HepG2 (cell line): ENCODE results near the gene INHBE. TPM values are rescaled to one million over a fixed set of nuclear protein-coding genes. Genes with fewer than 3 reads are reported as not detected.
A peak's percentile ranks its signal among the peaks of the same experiment; 100 is the strongest.

Source experiments
- ATAC-seq: fragments of 200-7000 bp; cut with Tn5 transposase; 3 replicates; pipeline ENCODE4 v1.9.1; 2020; ENCODE audit warnings: mild to moderate bottlenecking, moderate library complexity
- BruUV-seq: library from RNA; stranded (reverse); fragments of 400-500 nt; replicated peaks from 2 replicates; lab custom pipeline; 2021; lab: Mats Ljungman, UMichigan
- CTCF ChIA-PET: fragments of 300-600 bp; formaldehyde crosslinking; extraction: SDS; loops from one replicate; lab custom pipeline; 2021; ENCODE audit warnings: low total read pairs, inconsistent platforms, low intra/inter-chr PET ratio; lab: Yijun Ruan, JAX
- POLR2A ChIA-PET: fragments of 350-600 bp; sonication (Branson Sonifier 250); formaldehyde crosslinking; loops from one replicate; lab custom pipeline; 2020; ENCODE audit warnings: antibody characterized with exemption, inconsistent platforms; lab: Yijun Ruan, JAX
- DNase-seq: peaks from one replicate; pipeline ENCODE4 v3.0.0-alpha.2; 2015; ENCODE audit warnings: low spot score
- FAIRE-seq: peaks from 3 replicates; lab custom pipeline; 2011; peaks lifted over from hg19 to GRCh38; lab: Jason Lieb, UNC
- H2AFZ ChIP-seq: one replicate; pipeline ENCODE4 v1.6.1; 2011; ENCODE audit warnings: low read length, inconsistent platforms
- H3K27ac ChIP-seq: fragments of 300-600 bp; 3 replicates; pipeline ENCODE4 v1.8.0; 2011; ENCODE audit warnings: mixed run types, mild to moderate bottlenecking, mixed read lengths, low read length, inconsistent platforms; ENCODE audit not compliant: insufficient read depth; ENCODE audit errors: extremely low read length
- H3K27me3 ChIP-seq, 2 experiments: fragments of 200-600 bp in 1 of 2; 2 replicates in 1 of 2; 3 replicates in 1 of 2; pipeline versions ENCODE4 v1.6.0 to v1.8.0; 2011; ENCODE audit warnings: low read length in 2 of 2, mild to moderate bottlenecking in 2 of 2, moderate library complexity in 2 of 2, inconsistent platforms in 1 of 2; ENCODE audit not compliant: insufficient read depth in 2 of 2, control insufficient read depth in 1 of 2
- H3K36me3 ChIP-seq, 2 experiments: fragments of 200-600 bp in 1 of 2; replicated peaks in 1 of 2; 2 replicates in 1 of 2; 3 replicates in 1 of 2; pipeline versions ENCODE4 v1.5.1 to v1.8.0; 2011; ENCODE audit warnings: low read length in 2 of 2, inconsistent platforms in 1 of 2; ENCODE audit not compliant: insufficient read depth in 2 of 2, control insufficient read depth in 1 of 2
- H3K4me1 ChIP-seq: 2 replicates; pipeline ENCODE4 v1.5.1; 2012; ENCODE audit warnings: low read length, inconsistent platforms; ENCODE audit not compliant: insufficient read depth
- H3K4me2 ChIP-seq: 2 replicates; pipeline ENCODE4 v1.6.0; 2011; ENCODE audit warnings: low read depth, low read length, inconsistent platforms
- H3K4me3 ChIP-seq, 3 experiments: fragments of 200-600 bp in 1 of 3; sonication (generic), shearing (Covaris generic) in 1 of 3; replicated peaks in 1 of 3; 2 replicates each; pipeline ENCODE4 v1.5.1; 2011 to 2016; ENCODE audit warnings: low read length in 3 of 3, inconsistent platforms in 2 of 3, low read depth in 2 of 3, mild to moderate bottlenecking in 2 of 3, control low read depth in 1 of 3, mixed read lengths in 1 of 3; ENCODE audit not compliant: insufficient read depth in 1 of 3
- H3K79me2 ChIP-seq: one replicate; pipeline ENCODE4 v1.6.1; 2011; ENCODE audit warnings: low read length, inconsistent platforms; ENCODE audit not compliant: insufficient read depth
- H3K9ac ChIP-seq: 2 replicates; pipeline ENCODE4 v1.6.0; 2011; ENCODE audit warnings: mild to moderate bottlenecking, low read depth, low read length, inconsistent platforms; ENCODE audit not compliant: insufficient read depth
- H3K9me3 ChIP-seq: 2 replicates; pipeline ENCODE4 v1.5.1; 2012; ENCODE audit warnings: mild to moderate bottlenecking, low read length
- H4K20me1 ChIP-seq: 2 replicates; pipeline ENCODE4 v1.6.0; 2011; ENCODE audit warnings: inconsistent platforms, mild to moderate bottlenecking, low read length, moderate library complexity; ENCODE audit not compliant: insufficient read depth
- CCAR2 ChIP-seq: fragments of 200-400 bp; formaldehyde crosslinking; optimal IDR thresholded peaks from 2 replicates; pipeline ENCODE3; 2018; ENCODE audit warnings: low read depth, mild to moderate bottlenecking, low read length, moderate library complexity
- PPARG ChIP-seq: conservative IDR thresholded peaks from 2 replicates; pipeline ENCODE4 v1.6.1; 2016; ENCODE audit warnings: missing biosample characterization, missing genetic modification reagents
- ZBTB46 ChIP-seq: sonication (generic); formaldehyde crosslinking; IDR thresholded peaks from 2 replicates; pipeline ENCODE4 v1.4.0; 2020; ENCODE audit warnings: mild to moderate bottlenecking, missing genetic modification reagents, borderline replicate concordance
- ZNF407 ChIP-seq: sonication (generic); formaldehyde crosslinking; IDR thresholded peaks from one replicate; pipeline ENCODE4 v1.5.1; 2020; ENCODE audit warnings: mild to moderate bottlenecking, missing genetic modification reagents; ENCODE audit errors: not compliant biosample characterization
- WGBS: methylation state at CpG from one replicate; pipeline ENCODE4 v1.1.6; 2017; ENCODE audit warnings: low lambda C conversion rate; 5-methylcytosine and 5-hydroxymethylcytosine counted together
- in situ Hi-C: cut with HindIII; loops from 2 replicates; pipeline ENCODE4 v1.10.0; 2017; ENCODE audit warnings: low pct_unique_long_range_greater_than_20kb; ENCODE audit not compliant: extremely low pct_ligation_motif_present
- intact Hi-C: fragments of 100-400 bp; cut with micrococcal nuclease; formaldehyde crosslinking; loops from one replicate; pipeline ENCODE4 v1.10.0; 2022; ENCODE audit not compliant: unreplicated experiment
- polyA plus RNA-seq, 8 experiments: library from polyadenylated mRNA; depleted of rRNA in 3 of 8; stranded (reverse) in 7 of 8; unstranded in 1 of 8; fragments of >200 nt; fragmentation: Illumina TruSeq in 4 of 8; extraction: Trizol in 4 of 8; gene quantifications; 2 replicates each; pipeline versions ENCODE4 v1.2.1 to v1.2.3, GENCODE V29; 2011 to 2016; ENCODE audit warnings: low read depth in 4 of 8, missing spikeins in 1 of 8, mixed read lengths in 1 of 8; ENCODE audit not compliant: insufficient read depth in 1 of 8
- total RNA-seq, 5 experiments: library from RNA; depleted of rRNA; stranded (reverse); fragments of >200 nt; fragmentation: Illumina TruSeq; extraction: Trizol; gene quantifications; 2 replicates each; pipeline ENCODE4 v1.2.3, GENCODE V29; 2016; ENCODE audit warnings: low read depth in 1 of 5

The INHBE gene
- total and polyA plus RNA-seq, 2 of the 13 experiments (the other 11 are each of a cell fraction or from before 2014, with no cell fraction given): 17.0 to 32.0 TPM

- intact Hi-C loops (no loop called here), in situ Hi-C loops (no loop called here)
- no peak overlapping the region for H3K4me3 ChIP-seq
- H3K36me3 ChIP-seq: no peaks in the 10 kb centered on the region; a peak in 2 of 5 replicates
- H4K20me1 ChIP-seq: no peaks in the 10 kb centered on the region
- H3K9me3 ChIP-seq: no peaks in the 10 kb centered on the region
- H3K4me1 ChIP-seq: no peaks in the 10 kb centered on the region
- POLR2A ChIA-PET: no interaction called here
- BruUV-seq: no TSS peak
- H3K79me2 ChIP-seq: no peaks in the 10 kb centered on the region
- H3K27ac ChIP-seq: no peak overlapping the region
- H3K9ac ChIP-seq: no peak overlapping the region
- TF ChIP-seq ZBTB46 (no peak), PPARG (no peak)
- H2AFZ ChIP-seq: no peak overlapping the region
- CTCF ChIA-PET: no interaction called here
- ATAC-seq (no peak), DNase-seq (no peak), FAIRE-seq (no peak)
- WGBS: 96% methylated on average over 2 of the region's 2 CpGs
- no peaks in the 10 kb centered on the region for H3K27me3 ChIP-seq
- H3K4me2 ChIP-seq: no peak overlapping the region
Observed at GRCh38 chr12:57419495-57419894, 35.6 kb upstream of the INHBE start.

GRCh38 chr12:57420482-57420881 is 34.6 kb upstream of the INHBE start:
- 96% methylated on average over 5 of the region's 5 CpGs for WGBS
- in situ Hi-C loops: no loop called here
- no peak overlapping the region for H3K4me2 ChIP-seq
- TSS peak; percentile 20 for BruUV-seq
- H3K36me3 ChIP-seq: no peaks in the 10 kb centered on the region; a peak in 2 of 5 replicates
- no peak for TF ChIP-seq CCAR2
- TF ChIP-seq ZNF407 (CRISPR knock-in tag): no peak
- no peak overlapping the region for H2AFZ ChIP-seq
- no peak overlapping the region for H3K4me3 ChIP-seq
- ChIA-PET CTCF (no interaction called here), POLR2A (no interaction called here)
- H3K9ac ChIP-seq: no peak overlapping the region
- no peak overlapping the region for H3K27ac ChIP-seq
- FAIRE-seq (no peak), DNase-seq (no peak), ATAC-seq (no peak)
- H3K79me2 ChIP-seq: no peaks in the 10 kb centered on the region
- H3K27me3 ChIP-seq: no peaks in the 10 kb centered on the region
- H3K9me3 ChIP-seq: no peaks in the 10 kb centered on the region
- H4K20me1 ChIP-seq: no peaks in the 10 kb centered on the region
- H3K4me1 ChIP-seq: no peaks in the 10 kb centered on the region
- intact Hi-C loops: no loop called here
